NK-92 (cell line): Measurements from ENCODE around the gene RNF144B.
"Not testable (repeated sequence)": the region's sequence is repeated elsewhere in the genome, so short reads cannot be mapped to it uniquely, and the experiment has no call there.

Experiments used
- DNase-seq: peaks from one replicate; lab custom pipeline; 2025; ENCODE audit not compliant: unreplicated experiment; lab: John Stamatoyannopoulos, UW

The RNF144B gene

GRCh38 chr6:18441251-18441979 is 54.3 kb downstream of the RNF144B start:
- no peak for DNase-seq

- DNase-seq, result no peak
These were observed 57.0 kb downstream of the RNF144B start for GRCh38 chr6:18444111-18444510.

DNA sequence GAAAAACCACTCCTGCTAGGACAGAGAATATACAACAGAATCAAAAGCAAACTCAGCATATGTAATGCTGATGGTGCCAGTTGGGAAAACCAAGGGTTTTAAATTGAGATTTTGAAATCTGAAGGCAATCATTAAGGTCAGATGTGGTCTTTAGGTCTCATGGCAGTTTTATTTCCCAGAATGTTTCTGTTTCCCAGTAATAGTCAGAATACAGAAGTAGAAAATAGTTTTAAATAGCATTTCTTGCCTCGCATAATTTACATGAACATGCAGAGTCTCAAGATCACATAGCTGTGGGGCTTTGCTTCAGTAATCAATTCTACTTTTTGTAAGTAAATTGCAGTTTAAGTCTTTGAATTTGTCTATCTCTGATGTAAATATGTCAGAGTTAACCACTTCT is 58.1 kb downstream of the RNF144B start:
- DNase-seq, result no peak

GRCh38 chr6:18446771-18447170 is 59.6 kb downstream of the RNF144B start:
- no peak for DNase-seq

DNA sequence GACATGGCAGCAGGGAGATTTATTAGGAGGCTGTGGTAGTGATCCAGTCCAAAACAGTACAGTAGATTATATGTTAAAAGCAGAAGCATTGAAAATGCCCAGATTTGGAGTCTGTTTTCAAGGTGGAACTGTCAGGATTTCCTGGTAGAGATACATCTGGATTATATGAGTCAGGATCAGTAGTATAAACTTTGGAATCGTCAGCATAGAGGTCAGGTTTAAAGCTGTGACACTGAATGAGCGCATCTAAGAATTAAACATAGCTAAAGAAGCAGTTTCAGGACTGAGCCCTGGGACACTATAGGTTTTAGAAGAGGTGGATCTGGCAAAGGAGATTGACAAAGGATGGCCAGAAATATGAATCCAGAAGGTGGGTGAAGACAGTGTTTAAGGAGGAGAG is 60.4 kb downstream of the RNF144B start:
- no peak for DNase-seq

DNA sequence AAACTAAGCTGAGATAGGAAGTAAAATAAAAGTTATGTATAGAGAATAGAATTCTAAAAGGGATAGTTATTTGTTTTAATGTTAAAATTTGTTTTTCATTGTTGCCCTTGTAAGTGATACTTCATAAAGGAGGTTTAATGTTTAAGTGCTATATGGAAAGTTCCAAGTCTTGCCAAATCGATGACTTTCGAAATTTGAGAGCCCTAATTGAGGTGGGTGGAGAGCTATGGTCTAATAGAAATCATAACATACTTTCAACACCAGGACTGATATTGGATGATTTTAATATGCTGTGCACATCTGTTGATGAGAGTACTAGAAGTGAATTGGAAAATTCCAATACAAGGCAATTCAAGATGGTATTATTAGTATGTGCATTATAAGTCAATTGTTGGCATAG is 64.6 kb downstream of the RNF144B start:
- DNase-seq, result no peak

- no peak for DNase-seq
These were observed 67.3 kb downstream of the RNF144B start for GRCh38 chr6:18454446-18454845.

DNA sequence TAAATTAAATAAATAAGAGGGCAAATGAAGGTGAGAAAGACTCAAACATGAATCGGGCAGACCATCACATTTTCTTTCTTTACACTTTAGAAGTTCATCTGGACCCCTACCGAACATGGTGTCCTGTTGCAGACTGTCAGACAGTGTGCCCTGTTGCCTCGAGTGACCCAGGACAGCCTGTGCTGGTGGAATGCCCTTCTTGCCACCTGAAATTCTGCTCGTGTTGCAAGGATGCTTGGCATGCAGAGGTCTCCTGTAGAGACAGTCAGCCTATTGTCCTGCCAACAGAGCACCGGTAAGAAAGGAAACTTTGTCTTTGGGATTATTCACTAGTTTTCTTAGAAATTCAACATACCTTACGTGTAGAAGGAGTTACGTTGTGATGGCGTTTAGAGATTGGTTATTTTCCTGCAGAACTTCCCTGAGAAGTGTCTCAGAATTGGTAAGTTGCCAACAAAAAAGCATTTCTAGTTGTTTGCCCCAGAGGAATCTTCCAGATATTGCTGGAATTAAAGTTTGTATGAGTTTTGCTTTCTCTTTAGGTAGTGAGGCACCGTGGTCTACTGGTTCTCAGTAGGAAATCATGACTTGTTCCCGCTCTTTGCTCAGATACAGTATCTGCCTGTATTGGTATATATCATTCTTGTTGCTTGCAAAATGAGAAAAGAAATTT is 70.1 kb downstream of the RNF144B start:
- no peak for DNase-seq

DNA sequence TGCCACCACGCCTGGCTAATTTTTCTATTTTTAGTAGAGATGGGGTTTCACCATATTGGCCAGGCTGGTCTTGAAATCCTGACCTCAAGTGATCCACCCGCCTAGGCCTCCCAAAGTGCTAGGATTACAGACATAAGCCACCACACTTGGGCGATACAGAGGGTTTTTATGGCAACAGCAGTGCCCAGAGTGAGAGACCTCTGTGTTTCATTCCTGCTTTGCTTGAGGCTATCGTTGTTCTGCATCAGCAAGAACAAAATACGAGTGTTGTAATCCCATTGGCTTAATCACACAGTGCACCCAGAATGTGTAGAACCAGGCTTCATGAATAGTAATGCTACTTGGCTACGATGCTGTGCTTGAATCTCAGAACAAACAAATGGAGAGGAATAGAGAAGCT is 70.9 kb downstream of the RNF144B start:
- DNase-seq, result not testable (repeated sequence)

- DNase-seq, result no peak
These were observed 76.3 kb downstream of the RNF144B start for GRCh38 chr6:18463429-18463828.

GRCh38 chr6:18464176-18464575 is 77.0 kb downstream of the RNF144B start:
- DNase-seq, result no peak

- DNase-seq, result no peak
These were observed 78.4 kb downstream of the RNF144B start for GRCh38 chr6:18465410-18466154.

GRCh38 chr6:18467741-18468502 is 80.8 kb downstream of the RNF144B start:
- DNase-seq, result no peak

DNA sequence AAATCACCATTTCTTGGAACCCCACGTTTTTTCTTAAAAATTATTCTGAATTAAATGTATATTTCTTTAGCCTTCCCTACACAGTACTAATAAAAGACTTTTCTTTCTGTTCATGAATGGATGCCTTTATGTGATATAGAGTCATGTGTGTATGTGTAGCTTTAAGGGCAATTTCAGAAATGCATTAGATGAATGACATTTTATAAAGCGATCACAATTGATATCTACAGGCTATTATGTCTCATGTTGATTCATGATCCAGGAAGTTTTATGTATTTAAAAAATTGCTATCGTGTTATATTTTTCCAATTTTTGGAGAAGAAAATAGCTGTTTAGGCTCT is 81.3 kb downstream of the RNF144B start:
- no peak for DNase-seq

- no peak for DNase-seq
These were observed 82.4 kb downstream of the RNF144B start for GRCh38 chr6:18469536-18469935.

- DNase-seq, result no peak
These were observed 84.2 kb downstream of the RNF144B start for GRCh38 chr6:18471232-18471964.

DNA sequence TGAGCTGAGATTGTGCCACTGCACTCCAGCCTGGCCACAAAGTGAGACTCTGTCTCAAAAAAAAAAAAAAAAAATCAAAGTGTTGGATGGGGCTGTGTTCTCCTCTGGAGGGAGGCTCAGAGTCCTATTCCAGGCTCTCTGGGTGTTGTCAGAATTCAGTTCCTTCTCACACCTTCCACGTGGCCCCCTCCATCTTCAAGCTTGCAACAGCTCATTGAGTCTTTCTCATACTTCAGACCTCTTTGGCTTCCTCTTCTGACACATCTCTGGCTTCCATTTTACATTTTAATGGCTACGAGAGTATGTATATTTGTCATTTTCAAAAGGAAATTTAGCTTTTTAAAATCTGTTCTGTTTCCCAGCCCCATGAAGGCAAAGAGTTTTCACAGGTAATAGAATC is 85.8 kb downstream of the RNF144B start:
- no peak for DNase-seq

DNA sequence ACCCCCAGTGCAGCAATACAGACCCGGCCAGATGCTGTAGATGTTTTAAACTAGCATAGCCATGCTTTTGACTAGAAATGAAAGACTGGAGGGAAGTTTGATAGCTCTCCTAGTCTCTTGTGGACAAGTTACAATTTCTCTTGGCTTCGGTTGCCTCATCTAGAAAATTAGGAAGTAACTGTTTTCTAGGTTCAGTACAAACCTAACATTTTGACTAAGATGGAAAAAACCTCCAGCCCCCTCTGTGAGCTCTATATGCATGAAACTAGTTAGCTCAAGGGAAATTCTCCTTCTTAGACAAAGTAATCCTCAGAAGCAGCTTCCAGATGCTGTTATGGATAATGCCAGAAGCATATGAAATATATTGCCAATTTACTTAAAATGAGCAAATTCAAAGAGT is 86.6 kb downstream of the RNF144B start:
- no peak for DNase-seq

- no peak for DNase-seq
These were observed 90.3 kb downstream of the RNF144B start for GRCh38 chr6:18477301-18477941.

- no peak for DNase-seq
These were observed 91.5 kb downstream of the RNF144B start for GRCh38 chr6:18478610-18479009.
